ENCODE data around the gene MOCS3.
A peak's percentile ranks its signal among the peaks of the same experiment; 100 is the strongest.
"Not testable (repeated sequence)": the region's sequence is repeated elsewhere in the genome, so short reads cannot be mapped to it uniquely, and the experiment has no call there.

MOCS3 gene

GRCh38 chr20:50932016-50932485 lies 26.6 kb upstream of the MOCS3 start:
- DNase-seq: no peak

GRCh38 chr20:50932691-50933280 lies 25.8 kb upstream of the MOCS3 start:
- peak; percentile 49 for DNase-seq

GRCh38 chr20:50933589-50933988 lies 25.0 kb upstream of the MOCS3 start:
- DNase-seq: no peak

GRCh38 chr20:50943069-50943468 lies 15.5 kb upstream of the MOCS3 start:
- no peak for DNase-seq

GRCh38 chr20:50948132-50948785 lies 10.4 kb upstream of the MOCS3 start:
- no peak for DNase-seq

GRCh38 chr20:50953196-50953595 lies 5.4 kb upstream of the MOCS3 start:
- no peak for DNase-seq

DNA sequence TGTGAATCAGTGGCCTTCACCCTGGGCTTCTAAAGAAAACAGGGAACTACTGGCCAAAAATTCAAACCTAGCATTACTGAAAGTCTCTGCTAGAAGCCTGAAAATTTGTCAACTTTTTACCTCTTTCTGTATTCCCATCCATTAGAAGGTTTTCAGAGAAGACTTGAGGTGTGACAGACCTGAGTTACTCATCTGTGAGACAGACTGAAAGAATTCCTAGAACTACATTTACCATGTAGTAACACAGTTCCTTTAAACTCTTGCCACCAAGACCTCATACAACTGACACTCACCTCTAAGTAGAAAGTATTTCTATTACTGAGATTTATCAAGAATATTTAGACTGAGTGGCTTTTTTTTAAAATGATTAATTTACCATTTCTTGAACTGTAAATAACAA lies 4.8 kb upstream of the MOCS3 start:
- no peak for DNase-seq

DNA sequence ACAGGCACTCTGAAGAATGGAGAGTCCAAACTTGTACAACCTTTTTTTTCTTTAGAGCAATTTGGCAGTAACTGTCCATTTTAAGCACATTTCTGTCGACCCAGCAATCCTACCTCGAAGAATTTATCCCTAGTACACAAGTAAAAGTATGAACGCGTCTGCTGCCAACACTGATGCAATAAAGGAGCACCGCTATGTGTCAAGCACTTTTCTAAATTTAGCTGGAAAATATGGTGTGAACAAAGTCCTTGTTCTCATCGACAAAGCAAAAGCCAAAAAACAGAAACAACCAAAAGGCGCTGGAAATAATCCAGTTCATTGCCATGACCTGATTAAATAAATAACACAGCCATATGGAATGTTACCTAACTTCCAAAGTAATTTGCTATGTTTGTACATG lies 1.3 kb upstream of the MOCS3 start:
- no peak for DNase-seq

DNA sequence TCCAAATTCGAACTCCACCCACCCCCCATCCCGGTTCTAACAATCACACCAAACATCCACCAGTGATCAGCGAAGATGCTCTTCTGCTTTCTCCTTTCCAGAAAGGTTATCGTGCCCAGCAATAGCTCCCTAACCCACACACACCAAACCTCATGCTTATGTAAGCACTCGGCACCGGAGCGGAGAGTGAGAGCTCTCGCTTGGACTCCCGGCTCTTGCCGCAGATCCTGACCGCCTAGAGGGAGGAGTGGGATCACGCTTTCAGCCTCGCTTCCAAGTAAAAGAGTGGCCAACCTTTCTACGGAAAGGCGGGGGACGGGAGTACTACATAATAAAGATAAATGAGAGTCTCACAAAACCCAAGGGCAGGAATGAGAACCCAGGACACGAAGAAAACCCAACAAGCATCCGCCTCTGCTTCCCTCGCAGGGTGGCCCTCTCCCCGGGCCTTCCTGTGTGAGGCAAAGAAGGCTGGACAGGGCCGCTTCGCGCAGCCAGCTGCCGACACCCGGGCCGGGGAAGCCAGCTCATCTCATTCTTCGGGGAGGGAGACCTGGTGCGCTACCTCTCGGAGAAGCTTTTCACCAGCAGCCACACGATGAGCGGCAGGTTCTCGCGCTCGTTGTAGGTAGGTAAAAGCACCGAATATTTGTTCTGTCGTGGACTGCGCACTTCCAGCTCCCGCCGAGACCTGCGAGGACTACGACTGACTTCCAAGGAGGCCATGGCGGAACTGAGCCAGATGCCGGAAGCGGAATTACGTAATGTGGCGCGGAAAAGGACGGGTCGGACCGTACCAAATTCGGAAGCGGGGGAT lies 612 bp upstream of the MOCS3 start, which contains the start of gene DPM1:
DPM1 (minus strand) TSS at position 735 of the 817 bp plus-strand sequence; CDS start at position 726, 9 bp downstream.
- DNase-seq: peak; percentile 88

DNA sequence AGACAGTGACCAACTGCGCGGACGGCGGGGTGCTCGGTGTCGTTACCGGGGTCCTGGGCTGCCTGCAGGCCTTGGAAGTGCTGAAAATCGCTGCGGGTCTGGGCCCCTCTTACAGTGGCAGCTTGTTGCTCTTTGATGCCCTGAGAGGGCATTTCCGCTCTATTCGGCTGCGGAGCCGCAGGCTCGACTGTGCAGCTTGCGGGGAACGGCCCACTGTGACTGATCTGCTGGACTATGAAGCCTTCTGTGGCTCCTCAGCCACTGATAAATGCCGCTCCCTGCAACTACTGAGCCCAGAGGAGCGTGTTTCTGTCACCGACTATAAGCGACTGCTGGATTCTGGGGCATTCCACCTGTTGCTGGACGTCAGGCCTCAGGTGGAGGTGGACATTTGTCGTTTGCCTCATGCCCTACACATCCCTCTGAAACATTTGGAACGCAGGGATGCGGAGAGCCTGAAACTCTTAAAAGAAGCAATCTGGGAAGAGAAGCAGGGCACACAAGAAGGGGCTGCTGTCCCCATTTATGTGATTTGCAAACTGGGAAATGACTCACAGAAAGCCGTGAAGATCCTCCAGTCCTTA lies 1.0 kb downstream of the MOCS3 start:
- DNase-seq: no peak

DNA sequence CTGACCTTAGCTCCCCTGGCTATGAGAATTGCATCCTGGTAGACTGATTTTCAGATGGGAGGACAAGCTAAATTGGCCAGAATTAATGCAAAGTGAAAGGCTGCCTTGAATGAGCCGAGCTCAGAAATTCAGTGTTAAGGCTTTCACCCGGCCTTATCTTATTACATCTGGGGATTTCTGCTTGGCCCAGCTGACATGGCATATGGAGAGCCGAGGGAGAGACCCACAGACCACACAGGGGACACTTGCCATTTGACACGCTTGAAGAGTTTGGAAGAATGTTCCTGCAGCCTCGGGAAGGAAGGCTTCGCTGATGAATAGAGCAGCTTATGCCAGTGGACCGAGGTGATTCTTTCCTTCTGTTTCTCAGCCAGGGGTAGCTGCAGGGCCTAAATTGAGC lies 9.0 kb downstream of the MOCS3 start:
- DNase-seq: no peak

DNA sequence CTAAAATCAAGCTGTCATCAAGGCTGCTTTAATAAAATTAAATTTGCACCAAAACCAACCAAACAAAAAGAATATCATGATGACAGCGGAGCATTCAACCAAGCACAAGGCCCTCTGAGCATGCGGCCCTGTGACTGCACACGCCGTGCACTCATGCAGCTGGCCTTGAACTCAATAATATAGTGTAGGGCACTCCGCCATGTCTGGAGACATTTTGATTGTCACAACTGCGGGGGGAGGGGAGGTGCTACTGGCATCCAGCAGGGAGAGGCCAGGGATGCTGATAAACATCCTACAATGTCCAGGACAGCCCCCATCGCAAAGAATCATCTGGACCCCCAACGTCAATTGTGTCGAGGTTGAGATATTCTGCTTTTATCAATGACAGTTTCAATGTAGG lies 9.7 kb downstream of the MOCS3 start:
- no peak for DNase-seq

DNA sequence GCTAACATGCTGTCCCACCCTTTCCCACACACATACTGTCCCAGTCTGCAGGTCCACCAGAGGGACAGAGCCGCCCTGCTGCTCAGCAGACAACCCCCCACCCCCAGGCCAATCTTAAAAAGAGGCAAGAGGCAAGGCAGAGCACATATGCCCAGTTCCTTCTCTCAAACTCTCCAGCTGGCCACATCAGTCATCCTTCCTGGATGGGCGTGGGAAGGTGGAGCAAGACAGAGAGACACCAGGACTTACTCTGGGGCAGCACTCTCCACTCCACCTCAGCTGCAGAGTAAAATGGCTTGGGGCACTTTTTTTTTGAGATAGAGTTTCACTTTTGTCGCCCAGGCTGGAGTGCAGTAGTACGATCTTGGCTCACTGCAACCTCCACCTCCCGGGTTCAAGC lies 10.8 kb downstream of the MOCS3 start:
- DNase-seq: no peak

GRCh38 chr20:50969912-50970311 lies 11.3 kb downstream of the MOCS3 start:
- DNase-seq: no peak

DNA sequence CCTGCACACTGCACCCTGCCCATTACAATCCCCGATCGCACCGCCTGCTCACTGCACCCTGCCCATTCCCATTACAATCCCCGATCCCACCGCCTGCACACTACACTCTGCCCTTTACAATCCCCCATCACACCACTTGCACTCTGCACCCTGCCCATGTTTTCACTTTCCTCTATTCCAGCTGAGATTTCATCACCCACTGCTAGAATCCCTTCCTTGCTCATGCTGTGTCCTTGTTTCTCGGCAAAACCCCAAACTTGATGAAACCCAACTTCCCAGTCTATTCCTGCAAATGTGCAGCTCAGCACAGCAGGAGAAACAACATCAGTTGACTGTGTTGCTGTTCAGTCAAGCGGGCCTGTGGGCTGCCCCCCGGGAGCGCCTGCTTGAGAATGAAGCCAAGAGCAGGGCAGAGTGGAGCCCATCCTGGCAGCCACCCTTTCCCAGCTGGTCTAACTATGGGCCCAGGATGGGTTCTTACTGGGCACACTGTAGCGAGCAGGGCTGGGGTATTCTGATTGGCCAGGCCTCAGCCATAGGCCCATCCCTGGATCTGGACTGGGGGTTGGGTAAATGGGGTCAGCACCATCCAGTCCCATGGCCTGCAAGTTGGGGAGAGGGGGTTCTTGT lies 17.2 kb downstream of the MOCS3 start:
- DNase-seq: no peak

DNA sequence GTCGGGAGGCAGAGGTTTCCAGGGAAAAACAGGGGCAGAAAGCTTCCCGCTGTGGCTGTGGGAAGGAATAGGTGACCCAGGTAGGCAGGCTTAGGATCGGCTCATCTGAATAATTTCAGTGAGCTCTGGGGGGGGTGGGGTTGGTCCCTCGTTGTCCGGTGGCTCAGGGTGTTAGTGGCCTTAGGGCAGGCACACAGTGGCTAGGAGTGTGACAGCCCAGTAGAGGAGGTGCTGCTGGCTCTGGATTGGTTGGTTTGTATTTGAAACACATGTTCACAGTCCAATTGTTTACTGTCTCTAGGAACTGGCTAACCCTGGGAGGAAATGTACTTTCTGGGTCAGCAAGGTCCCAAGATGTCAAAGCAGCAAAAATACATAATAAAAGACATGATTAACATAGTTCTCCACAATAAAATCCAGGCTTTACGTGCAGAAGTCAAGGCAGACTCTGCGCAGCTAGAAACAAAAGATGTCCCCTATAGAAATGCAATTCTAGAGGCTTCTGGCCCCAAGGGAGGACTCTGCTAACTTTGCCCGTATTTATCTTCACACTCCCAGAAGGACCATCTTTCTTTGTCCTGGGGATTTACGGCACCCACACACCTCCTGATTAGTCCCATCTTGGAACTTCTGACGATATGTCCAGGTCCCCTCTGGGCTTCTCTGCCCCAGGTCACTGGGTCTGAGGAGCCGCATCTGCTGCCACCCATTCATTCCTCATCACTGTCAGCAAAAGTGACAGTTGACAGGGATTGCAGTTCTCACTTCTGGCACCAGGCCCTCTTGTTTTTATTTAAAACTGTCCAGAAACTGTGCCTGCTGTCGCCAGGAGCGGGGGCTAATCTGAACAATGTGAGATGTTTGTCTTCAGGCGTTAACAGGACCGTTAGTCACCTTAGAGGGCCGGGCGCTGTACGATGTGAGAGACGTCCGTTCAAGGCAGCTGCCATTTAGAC lies 18.7 kb downstream of the MOCS3 start:
- DNase-seq: no peak

DNA sequence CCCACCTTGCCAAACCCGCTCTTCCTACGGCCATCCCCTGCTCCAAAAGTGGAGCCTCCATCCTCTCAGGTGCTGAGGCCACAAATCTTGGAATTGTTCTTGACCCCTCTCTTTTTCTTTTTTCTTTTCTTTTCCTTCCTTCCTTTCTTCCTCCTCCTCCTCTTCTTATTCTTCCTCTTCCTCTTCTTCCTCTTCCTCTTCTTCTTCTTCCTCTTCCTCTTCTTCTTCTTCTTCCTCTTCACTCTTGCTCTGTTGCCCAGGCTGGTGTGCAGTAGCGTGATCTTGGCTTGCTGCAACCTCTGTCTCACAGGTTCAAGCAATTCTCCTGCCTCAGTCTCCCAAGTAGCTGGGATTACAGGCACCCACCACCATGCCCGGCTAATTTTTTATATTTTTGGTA lies 19.9 kb downstream of the MOCS3 start:
- not testable (repeated sequence) for DNase-seq

DNA sequence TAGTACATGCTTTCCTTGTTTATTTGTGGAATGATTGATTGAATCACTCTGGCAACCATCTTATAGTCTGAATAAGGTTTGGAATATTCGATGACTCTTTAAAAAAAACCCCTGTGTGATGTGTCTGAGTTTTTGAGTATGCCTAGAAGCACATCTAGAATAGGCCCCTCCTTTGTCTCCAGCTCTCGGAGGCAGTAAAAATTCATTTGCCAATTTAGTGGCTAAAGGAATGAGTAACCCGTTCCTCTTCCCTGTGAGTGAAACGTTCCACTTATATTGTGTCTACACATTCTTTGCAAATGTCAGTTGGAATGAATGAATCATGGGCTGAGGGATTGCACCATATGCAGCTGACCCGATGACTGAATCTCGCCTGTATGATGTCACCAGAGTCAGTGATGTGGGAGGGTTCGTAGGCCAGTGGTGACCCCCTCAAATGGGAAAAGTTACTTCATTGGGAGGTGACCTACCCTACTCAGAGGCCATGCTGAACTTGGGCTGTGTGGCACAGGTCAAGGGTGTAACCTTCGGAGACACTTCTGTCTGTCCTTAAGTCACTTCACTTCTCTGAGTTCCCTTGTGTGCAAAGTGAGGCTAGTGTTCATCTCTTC lies 21.6 kb downstream of the MOCS3 start:
- DNase-seq: peak; percentile 99

- DNase-seq: peak; percentile 73
Measured at GRCh38 chr20:50980851-50981713, 22.5 kb downstream of the MOCS3 start.

DNA sequence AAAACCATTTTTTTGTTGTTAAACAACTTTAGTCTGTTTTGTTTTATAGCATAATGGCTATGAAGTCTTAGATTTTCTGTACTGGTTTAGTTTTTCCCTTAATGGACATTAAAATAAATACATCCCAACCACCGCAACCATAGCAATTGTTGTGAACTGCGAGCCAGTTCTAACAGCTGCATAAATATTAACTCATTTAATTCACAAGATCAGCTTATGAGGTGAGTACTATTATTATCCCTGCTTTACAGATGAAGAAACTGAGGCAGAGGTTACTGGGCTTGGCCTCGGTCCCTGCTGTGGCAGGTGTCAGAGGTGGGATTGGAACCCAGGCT lies 23.1 kb downstream of the MOCS3 start:
- no peak for DNase-seq

Data from fibroblast of skin of back (primary cell).